IPS-15b (cell line): ENCODE results near the gene CAMK1D.

ENCODE experiments used
- H3K27me3 ChIP-seq: one replicate; pipeline ENCODE4 v1.6.1; 2013; ENCODE audit warnings: low read length; ENCODE audit not compliant: control insufficient read depth, insufficient read depth
- H3K36me3 ChIP-seq: one replicate; pipeline ENCODE4 v1.6.1; 2013; ENCODE audit warnings: low read length; ENCODE audit not compliant: control insufficient read depth, insufficient read depth
- H3K4me1 ChIP-seq: one replicate; pipeline ENCODE4 v1.6.1; 2013; ENCODE audit warnings: mild to moderate bottlenecking, low read length; ENCODE audit not compliant: control insufficient read depth, insufficient read depth
- H3K4me3 ChIP-seq: one replicate; pipeline ENCODE4 v1.5.1; 2013; ENCODE audit warnings: low read depth, low read length
- H3K9ac ChIP-seq: one replicate; pipeline ENCODE4 v1.6.1; 2013; ENCODE audit warnings: low read depth, mild to moderate bottlenecking, low read length
- H3K9me3 ChIP-seq: one replicate; pipeline ENCODE4 v1.6.1; 2013; ENCODE audit warnings: mild to moderate bottlenecking, low read length; ENCODE audit not compliant: control insufficient read depth, insufficient read depth

Gene CAMK1D

DNA sequence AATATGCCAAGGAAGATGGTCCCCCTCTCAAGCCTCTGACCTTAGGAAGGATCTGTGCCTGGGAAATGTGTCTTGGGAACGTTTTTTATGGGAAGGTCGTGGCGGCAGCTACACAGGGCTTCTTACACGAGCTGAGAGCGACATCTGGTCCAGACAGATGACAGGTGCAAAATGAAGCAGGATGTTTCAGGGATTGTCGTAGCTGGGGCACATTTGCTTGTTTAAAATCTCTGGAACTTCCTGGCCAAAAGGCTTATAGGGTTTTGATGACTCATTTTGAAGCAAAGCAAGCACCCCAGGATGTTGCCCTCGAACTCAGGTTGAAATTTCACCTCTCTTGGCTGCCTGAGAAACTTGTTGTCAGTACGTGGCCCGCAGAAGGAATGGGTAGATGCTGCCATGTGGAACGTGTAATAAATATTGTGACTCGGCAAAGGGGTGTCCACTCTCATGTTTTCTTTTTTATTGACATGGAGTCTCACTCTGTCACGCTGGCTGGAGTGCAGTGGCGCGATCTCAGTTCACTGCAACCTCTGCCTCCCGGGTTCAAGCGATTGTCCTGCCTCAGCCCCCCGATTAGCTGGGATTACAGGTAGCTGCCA, 117.5 kb downstream of the CAMK1D start:
- no peaks in the 10 kb centered on the region for H3K36me3 ChIP-seq
- no peak overlapping the region for H3K4me3 ChIP-seq
- no peaks in the 10 kb centered on the region for H3K27me3 ChIP-seq
- no peaks in the 10 kb centered on the region for H3K4me1 ChIP-seq
- no peak overlapping the region for H3K9ac ChIP-seq
- no peaks in the 10 kb centered on the region for H3K9me3 ChIP-seq

DNA sequence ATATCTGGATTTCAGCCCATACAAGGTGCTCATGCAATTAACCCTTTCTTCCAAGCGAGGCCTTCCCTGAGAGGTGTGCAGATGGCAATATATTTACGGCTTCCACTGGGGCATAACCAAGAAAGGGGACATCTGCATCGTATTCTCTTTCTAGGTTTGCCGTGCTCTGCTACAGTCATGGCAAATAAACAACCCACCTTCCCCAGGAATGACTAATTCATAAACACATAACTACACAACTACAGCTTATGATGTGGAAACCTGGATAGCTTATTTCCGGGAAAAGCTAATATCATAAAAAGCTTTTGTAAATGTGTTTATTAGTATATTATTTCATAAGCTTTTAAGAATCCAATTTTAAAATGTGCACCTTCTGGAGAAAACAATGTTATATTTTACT, 120.0 kb downstream of the CAMK1D start:
- Histone ChIP-seq H3K4me3 (no peak overlapping the region), H3K27me3 (no peaks in the 10 kb centered on the region), H3K9me3 (no peaks in the 10 kb centered on the region), H3K9ac (no peak overlapping the region), H3K36me3 (no peaks in the 10 kb centered on the region), H3K4me1 (no peaks in the 10 kb centered on the region)

DNA sequence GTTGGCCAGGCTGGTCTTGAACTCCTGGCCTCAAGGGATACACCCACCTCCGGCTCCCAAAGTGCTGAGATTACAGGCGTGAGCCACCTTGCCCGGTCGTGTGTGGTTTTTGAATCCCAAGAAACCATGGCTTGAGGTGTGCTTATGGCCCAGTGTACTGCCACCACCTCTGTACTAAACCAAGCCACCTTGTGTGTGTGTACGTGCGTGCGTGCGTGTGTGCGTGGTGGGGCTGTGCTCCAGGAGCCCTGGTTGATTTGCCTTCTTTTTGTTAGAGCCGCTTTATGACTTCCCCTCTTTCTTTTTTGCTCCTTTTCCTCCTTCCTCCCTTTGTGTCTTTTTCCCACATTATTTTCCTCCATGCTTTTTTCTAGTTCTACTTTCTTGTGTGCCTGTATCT, 121.4 kb downstream of the CAMK1D start:
- no peaks in the 10 kb centered on the region for H3K4me1 ChIP-seq
- no peak overlapping the region for H3K9ac ChIP-seq
- no peak overlapping the region for H3K4me3 ChIP-seq
- no peaks in the 10 kb centered on the region for H3K27me3 ChIP-seq
- no peaks in the 10 kb centered on the region for H3K36me3 ChIP-seq
- no peaks in the 10 kb centered on the region for H3K9me3 ChIP-seq

DNA sequence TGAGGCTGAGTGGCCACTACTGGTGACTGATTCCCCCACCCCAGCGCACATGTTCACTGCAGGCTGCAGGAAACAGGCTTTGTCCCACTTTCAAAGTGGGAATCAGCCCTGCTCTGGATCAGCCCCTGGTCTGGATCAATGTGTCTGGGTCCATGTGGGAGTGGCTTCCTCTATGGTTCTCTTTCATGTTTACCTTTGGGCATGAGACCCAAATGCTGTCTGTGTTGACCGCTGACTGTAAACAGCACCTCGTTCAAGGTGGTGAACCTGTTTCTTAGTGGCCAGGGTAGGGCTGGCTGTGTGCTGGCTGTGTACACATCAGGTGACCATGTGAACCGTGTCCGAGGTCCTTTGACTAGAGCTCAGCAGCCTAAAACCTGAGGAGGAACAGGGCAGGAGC, 121.8 kb downstream of the CAMK1D start:
- H3K27me3 ChIP-seq, result no peaks in the 10 kb centered on the region
- H3K36me3 ChIP-seq, result no peaks in the 10 kb centered on the region
- H3K4me3 ChIP-seq, result no peak overlapping the region
- no peak overlapping the region for H3K9ac ChIP-seq
- no peaks in the 10 kb centered on the region for H3K9me3 ChIP-seq
- H3K4me1 ChIP-seq, result no peaks in the 10 kb centered on the region

DNA sequence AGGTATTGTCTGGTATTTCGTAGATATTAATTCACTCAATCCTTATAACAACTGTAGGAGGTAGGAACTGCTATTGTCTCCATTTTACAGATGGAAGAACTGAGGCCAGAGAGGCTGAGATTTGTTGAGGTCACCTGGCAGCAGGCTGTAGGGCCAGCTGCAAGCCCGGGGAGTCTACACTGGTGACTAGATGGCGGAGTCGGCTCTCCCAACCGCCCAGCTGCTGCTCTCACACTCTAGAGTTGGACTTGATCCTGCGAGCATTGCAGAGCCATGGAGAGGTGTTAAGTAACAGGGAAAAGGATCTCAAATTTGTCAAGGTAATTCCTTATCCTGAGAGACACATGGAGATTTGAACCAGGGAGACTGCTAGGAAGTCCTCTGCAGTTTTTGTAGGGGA, 124.1 kb downstream of the CAMK1D start:
- Histone ChIP-seq H3K9me3 (no peaks in the 10 kb centered on the region), H3K9ac (no peak overlapping the region), H3K4me3 (no peak overlapping the region), H3K4me1 (no peaks in the 10 kb centered on the region), H3K36me3 (no peaks in the 10 kb centered on the region), H3K27me3 (no peaks in the 10 kb centered on the region)

DNA sequence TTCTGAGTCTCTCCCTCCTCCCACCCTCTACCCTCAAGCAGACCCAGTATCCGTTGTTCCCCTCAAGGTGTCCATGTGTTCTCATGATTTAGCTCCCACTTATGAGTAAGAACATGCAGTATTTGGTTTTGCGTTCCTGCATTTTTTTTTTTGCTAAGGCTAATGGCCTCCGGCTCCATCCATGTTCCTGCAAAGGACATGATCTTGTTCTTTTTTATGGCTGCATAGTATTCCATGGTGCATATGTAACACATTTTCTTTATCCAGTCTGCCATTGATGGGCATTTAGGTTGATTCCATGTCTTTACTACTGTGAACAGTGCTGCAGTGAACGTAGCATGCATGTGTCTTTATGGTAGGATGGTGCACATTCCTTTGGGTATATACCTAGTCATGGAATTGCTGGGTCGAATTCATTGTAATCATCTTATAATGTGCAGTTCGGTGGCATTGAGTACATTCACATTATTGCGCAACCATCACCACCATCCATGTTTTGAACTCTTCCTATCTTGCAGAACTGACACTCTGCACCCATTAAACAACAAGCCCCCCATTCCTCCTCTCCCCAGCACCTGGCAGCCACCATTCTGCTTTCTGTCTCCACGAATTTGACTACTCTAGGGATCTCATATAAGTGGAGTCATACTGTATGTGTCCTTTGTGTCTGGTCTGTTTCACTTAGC, 125.5 kb downstream of the CAMK1D start:
- no peak overlapping the region for H3K4me3 ChIP-seq
- H3K36me3 ChIP-seq, result no peaks in the 10 kb centered on the region
- no peaks in the 10 kb centered on the region for H3K4me1 ChIP-seq
- no peaks in the 10 kb centered on the region for H3K9me3 ChIP-seq
- H3K9ac ChIP-seq, result no peak overlapping the region
- no peaks in the 10 kb centered on the region for H3K27me3 ChIP-seq

DNA sequence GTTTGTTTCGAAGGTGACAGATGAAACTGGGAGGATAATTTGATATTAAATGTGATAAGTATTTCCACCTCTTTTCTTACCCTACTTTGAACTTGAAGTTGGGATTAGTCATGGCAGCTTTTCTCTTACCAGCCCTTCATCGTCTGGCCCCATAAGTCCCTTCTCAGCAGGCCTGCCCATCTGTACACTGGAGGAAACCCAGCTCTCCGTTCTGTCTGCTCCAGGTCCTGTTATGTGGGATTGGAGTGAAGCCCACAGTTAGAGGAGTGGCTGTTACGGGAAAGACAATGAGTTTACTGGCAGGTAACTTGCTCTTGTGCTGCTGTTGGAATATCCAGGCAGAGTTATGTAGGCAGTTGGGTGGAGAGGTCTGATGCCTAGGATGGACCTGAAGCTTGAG, 127.3 kb downstream of the CAMK1D start:
- no peaks in the 10 kb centered on the region for H3K4me1 ChIP-seq
- H3K9ac ChIP-seq, result no peak overlapping the region
- H3K36me3 ChIP-seq, result no peaks in the 10 kb centered on the region
- H3K27me3 ChIP-seq, result no peaks in the 10 kb centered on the region
- no peaks in the 10 kb centered on the region for H3K9me3 ChIP-seq
- no peak overlapping the region for H3K4me3 ChIP-seq

DNA sequence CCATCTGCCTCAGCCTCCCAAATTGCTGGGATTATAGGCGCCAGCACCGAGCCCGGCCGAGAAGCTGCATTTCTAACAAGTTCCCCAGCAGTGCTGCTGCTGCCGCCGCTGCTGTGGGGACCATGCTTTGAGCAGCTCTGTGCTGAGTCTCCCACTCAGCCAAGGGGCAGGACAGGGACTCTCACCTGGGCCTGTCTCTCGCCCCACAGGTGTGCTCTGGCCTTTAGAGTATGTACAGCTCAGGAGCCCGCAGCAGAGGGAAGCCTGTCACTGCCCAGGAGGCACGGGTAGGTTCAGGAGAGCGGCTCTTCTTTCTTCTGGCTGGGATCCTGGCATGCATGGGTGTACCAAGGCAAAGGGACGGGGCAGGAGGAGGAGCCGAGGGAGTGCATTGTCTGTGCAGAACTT, 130.1 kb downstream of the CAMK1D start:
- H3K4me1 ChIP-seq, result peaks cover 7% of the 10 kb centered on the region
- no peak overlapping the region for H3K9ac ChIP-seq
- no peak overlapping the region for H3K4me3 ChIP-seq
- no peaks in the 10 kb centered on the region for H3K9me3 ChIP-seq
- no peaks in the 10 kb centered on the region for H3K36me3 ChIP-seq
- no peaks in the 10 kb centered on the region for H3K27me3 ChIP-seq

DNA sequence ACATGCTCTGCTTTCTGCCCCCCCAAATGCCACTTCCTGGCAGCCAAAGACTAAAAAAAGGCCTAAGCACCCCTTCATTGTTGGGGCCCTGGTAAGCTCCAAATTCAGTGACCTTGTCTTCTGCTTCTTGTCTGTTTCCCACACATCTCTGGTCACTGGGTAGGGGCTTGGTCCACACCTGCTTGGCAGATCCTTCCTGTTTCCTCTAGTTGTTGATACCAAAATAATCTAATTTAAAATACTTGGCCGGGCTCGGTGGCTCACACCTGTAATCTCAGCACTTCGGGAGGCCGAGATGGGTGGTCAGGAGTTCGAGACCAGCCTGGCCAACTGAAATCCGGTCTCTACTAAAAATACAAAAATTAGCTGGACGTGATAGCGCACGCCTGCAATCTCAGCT, 130.6 kb downstream of the CAMK1D start:
- Histone ChIP-seq H3K27me3 (no peaks in the 10 kb centered on the region), H3K9me3 (no peaks in the 10 kb centered on the region), H3K36me3 (no peaks in the 10 kb centered on the region), H3K9ac (no peak overlapping the region), H3K4me1 (peaks cover 8% of the 10 kb centered on the region), H3K4me3 (no peak overlapping the region)

DNA sequence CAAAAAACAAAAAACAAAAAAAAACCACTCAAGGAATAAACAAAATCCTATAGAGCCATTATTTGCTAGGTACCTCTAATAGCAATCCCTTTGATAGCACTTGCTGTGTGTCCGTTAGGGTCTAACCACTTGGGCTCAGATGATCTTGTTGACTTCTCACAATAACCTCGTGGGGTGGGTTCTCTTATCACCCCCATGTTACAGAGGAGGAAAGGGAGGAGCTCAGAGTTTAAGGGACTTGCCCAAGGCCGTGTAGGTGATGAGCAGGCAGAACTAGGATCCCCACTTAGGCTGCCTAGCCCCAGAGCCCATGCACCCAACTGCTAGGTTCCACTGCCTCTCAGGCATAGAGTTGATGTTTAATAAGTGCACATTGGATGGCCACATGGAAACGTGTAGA, 131.1 kb downstream of the CAMK1D start:
- Histone ChIP-seq H3K4me3 (no peak overlapping the region), H3K4me1 (peaks cover 11% of the 10 kb centered on the region), H3K36me3 (no peaks in the 10 kb centered on the region), H3K9ac (no peak overlapping the region), H3K27me3 (no peaks in the 10 kb centered on the region), H3K9me3 (no peaks in the 10 kb centered on the region)

DNA sequence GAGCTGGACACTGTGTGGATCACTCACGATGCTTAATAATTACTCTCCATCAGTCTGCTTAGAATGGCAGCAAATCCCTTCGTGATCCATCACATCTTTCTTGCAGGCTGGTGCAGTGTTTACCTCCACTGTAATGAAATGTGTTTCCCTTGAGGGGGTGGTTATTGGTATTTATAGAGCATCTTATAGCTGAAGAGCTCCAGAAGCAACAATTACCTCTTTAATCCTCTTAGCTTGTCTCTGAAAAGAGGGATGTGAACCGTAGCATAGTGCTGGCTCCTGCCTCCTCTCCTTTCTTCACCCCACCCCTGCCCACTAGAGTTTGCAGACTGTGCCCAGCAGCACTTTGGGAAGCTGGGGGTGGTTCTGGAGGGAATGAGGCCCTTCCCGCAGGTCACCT, 132.6 kb downstream of the CAMK1D start:
- no peaks in the 10 kb centered on the region for H3K9me3 ChIP-seq
- H3K9ac ChIP-seq, result no peak overlapping the region
- H3K4me3 ChIP-seq, result no peak overlapping the region
- H3K4me1 ChIP-seq, result peaks cover 11% of the 10 kb centered on the region
- H3K36me3 ChIP-seq, result no peaks in the 10 kb centered on the region
- no peaks in the 10 kb centered on the region for H3K27me3 ChIP-seq

DNA sequence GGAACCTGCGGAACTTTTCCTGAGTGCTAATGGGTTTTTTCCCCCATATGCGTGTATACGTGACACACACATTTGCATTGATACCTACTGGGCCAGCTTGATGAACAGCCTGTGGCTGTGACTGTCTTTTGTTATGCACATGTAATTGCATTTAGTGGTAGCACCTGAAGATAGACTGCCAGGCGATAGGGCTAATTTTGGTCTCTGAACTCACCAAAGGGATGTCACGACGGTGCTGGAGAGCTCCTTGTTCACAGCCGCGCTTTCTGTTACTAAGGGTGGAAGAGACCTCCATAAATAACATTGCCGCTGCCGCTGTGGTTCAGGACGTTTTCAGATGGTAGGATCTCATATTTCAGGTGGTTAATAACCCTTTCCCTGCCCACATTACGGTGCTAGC, 133.2 kb downstream of the CAMK1D start:
- no peaks in the 10 kb centered on the region for H3K36me3 ChIP-seq
- H3K4me1 ChIP-seq, result peaks cover 11% of the 10 kb centered on the region
- H3K4me3 ChIP-seq, result no peak overlapping the region
- H3K27me3 ChIP-seq, result no peaks in the 10 kb centered on the region
- no peaks in the 10 kb centered on the region for H3K9me3 ChIP-seq
- H3K9ac ChIP-seq, result no peak overlapping the region
